Lower lobe of right lung (tissue), 2 donors: ENCODE measurements around the gene MDM4. TPM values are rescaled to one million over a fixed set of nuclear protein-coding genes. Genes with fewer than 3 reads are reported as not detected.
"Not testable (repeated sequence)": the region's sequence is repeated elsewhere in the genome, so short reads cannot be mapped to it uniquely, and the experiment has no call there.

Experiments used
- ATAC-seq, 2 donors: fragments of 200-7000 bp; cut with Tn5 transposase; one replicate each; pipeline ENCODE4 v1.9.1; 2020 to 2022; ENCODE audit warnings: mild to moderate bottlenecking in 2 of 2, moderate library complexity in 2 of 2
- DNase-seq: peaks from one replicate; pipeline ENCODE4 v3.0.0-alpha.2; 2020
- H3K27ac ChIP-seq: fragments of 200-600 bp; one replicate; pipeline ENCODE4 v1.8.0; 2022
- H3K27me3 ChIP-seq: fragments of 200-600 bp; one replicate; pipeline ENCODE4 v1.8.0; 2022; ENCODE audit warnings: low read depth
- H3K36me3 ChIP-seq: fragments of 200-600 bp; one replicate; pipeline ENCODE4 v1.8.0; 2022; ENCODE audit warnings: mild to moderate bottlenecking
- H3K4me1 ChIP-seq: fragments of 200-600 bp; one replicate; pipeline ENCODE4 v1.8.0; 2022
- H3K4me3 ChIP-seq: fragments of 200-600 bp; one replicate; pipeline ENCODE4 v1.8.0; 2022; ENCODE audit warnings: mild to moderate bottlenecking
- H3K9me3 ChIP-seq: fragments of 200-600 bp; one replicate; pipeline ENCODE4 v1.8.0; 2022
- intact Hi-C: fragments of 100-400 bp; cut with DNase I; formaldehyde crosslinking; loops from one replicate; pipeline ENCODE4 v1.11.0; 2022
- total RNA-seq: library from RNA; stranded (reverse); fragmentation: NEBNext Ultra II Directional; extraction: Animal tissue kit (Norgen Biotek cat#: 25700); gene quantifications from one replicate; pipeline ENCODE4 v1.2.1, GENCODE V29; 2021
- TF ChIP-seq, protein P1 (sequence below): fragments of 200-600 bp; IDR thresholded peaks from one replicate; pipeline ENCODE4 v1.8.0; 2022; ENCODE audit warnings: antibody characterized with exemption, mild to moderate bottlenecking
- donor health status: DM: no; HTN: yes; CAD: no; lungs with severe emphysema.

Gene MDM4
- total RNA-seq, 1 donor from 2014 or later: 77.9 TPM

- no peaks in the 10 kb centered on the region for H3K27me3 ChIP-seq
- peaks cover 4% of the 10 kb centered on the region for H3K4me1 ChIP-seq
- DNase-seq: no peak
- intact Hi-C loops: no loop called here
- H3K9me3 ChIP-seq: no peaks in the 10 kb centered on the region
- ATAC-seq: no peak
- H3K36me3 ChIP-seq: peaks cover 13% of the 10 kb centered on the region
- TF ChIP-seq, protein P1, sequence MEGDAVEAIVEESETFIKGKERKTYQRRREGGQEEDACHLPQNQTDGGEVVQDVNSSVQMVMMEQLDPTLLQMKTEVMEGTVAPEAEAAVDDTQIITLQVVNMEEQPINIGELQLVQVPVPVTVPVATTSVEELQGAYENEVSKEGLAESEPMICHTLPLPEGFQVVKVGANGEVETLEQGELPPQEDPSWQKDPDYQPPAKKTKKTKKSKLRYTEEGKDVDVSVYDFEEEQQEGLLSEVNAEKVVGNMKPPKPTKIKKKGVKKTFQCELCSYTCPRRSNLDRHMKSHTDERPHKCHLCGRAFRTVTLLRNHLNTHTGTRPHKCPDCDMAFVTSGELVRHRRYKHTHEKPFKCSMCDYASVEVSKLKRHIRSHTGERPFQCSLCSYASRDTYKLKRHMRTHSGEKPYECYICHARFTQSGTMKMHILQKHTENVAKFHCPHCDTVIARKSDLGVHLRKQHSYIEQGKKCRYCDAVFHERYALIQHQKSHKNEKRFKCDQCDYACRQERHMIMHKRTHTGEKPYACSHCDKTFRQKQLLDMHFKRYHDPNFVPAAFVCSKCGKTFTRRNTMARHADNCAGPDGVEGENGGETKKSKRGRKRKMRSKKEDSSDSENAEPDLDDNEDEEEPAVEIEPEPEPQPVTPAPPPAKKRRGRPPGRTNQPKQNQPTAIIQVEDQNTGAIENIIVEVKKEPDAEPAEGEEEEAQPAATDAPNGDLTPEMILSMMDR: no peak
- H3K27ac ChIP-seq: no peak overlapping the region
- H3K4me3 ChIP-seq: no peak overlapping the region
Measured at GRCh38 chr1:204566583-204566955, 50.4 kb downstream of the MDM4 start.

GRCh38 chr1:204567071-204567470, 50.9 kb downstream of the MDM4 start:
- ATAC-seq (no peak), DNase-seq (no peak)
- intact Hi-C loops: no loop called here
- peaks cover 17% of the 10 kb centered on the region for H3K36me3 ChIP-seq
- no peaks in the 10 kb centered on the region for H3K9me3 ChIP-seq
- H3K4me1 ChIP-seq: peaks cover 4% of the 10 kb centered on the region
- no peaks in the 10 kb centered on the region for H3K27me3 ChIP-seq
- no peak overlapping the region for H3K27ac ChIP-seq
- H3K4me3 ChIP-seq: no peak overlapping the region
- TF ChIP-seq, protein P1: no peak

DNA sequence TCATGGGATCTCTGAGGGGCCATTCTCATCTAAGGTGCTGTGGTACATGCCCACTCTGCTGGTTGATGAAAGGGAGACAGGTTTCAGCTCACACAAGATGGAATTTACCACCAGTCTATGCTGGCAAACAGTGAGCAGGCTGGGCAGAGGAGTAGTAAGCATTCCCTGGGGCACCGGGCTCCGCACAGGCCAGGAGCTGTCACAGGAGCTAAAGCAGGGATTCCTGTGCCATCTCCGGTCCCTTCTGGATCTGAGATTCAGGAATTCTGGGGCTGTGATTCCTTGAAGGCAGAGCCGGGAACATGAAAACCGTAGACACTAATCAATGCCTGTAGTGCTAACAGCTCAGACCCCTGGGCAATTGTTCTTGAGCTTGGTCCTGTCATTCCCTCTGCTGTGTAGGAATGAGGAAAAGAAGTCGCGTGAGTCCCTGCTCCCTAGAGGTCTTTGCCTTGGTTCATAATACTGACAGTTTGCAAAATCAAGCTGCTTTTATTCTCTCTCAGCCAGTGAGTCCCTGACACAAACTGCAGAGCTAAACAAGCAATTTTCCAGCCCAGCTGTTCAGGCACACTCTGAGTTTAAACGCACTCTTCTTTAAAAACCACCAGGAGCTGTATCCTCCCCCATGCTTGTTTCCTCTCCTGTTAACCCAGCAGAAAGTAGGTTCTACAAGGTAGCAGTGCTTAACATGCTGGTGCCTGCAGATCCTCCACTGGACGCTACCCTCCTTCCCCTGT, 52.5 kb downstream of the MDM4 start:
- ATAC-seq: no peak
- H3K4me1 ChIP-seq: peaks cover 4% of the 10 kb centered on the region
- no peak overlapping the region for H3K27ac ChIP-seq
- H3K9me3 ChIP-seq: no peaks in the 10 kb centered on the region
- H3K36me3 ChIP-seq: peaks cover 7% of the 10 kb centered on the region
- no peaks in the 10 kb centered on the region for H3K27me3 ChIP-seq
- DNase-seq: no peak
- intact Hi-C loops: no loop called here
- no peak overlapping the region for H3K4me3 ChIP-seq
- TF ChIP-seq, protein P1: no peak

DNA sequence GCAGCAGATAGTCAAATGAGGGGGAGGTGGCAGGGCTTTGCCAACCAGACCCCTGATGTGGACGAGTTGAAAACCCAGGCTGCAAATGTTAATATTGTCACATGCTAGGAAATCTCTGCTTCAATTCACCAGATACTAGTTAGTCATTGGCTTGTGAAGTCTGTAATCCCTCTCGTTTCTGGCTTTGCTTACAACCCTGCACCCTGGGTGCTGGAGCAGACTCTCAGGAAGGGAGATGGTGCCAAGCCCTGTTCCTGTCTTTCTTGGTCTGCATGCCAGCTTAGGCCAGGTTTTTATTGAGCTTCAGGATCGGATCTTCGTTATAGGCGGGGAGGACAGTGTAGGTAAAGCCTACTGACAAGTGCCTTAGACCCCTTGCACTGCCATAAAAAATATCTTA, 53.3 kb downstream of the MDM4 start:
- TF ChIP-seq, protein P1: no peak
- DNase-seq: no peak
- Histone ChIP-seq H3K27me3 (no peaks in the 10 kb centered on the region), H3K27ac (no peak overlapping the region), H3K4me1 (peaks cover 4% of the 10 kb centered on the region), H3K9me3 (no peaks in the 10 kb centered on the region), H3K36me3 (peaks cover 9% of the 10 kb centered on the region), H3K4me3 (no peak overlapping the region)
- no peak for ATAC-seq
- intact Hi-C loops: no loop called here

- H3K36me3 ChIP-seq: not testable (repeated sequence)
Measured at GRCh38 chr1:204570021-204570420, 53.8 kb downstream of the MDM4 start.

GRCh38 chr1:204571128-204571527, 54.9 kb downstream of the MDM4 start:
- TF ChIP-seq, protein P1: no peak
- intact Hi-C loops: no loop called here
- H3K4me1 ChIP-seq: peaks cover under 1% of the 10 kb centered on the region
- H3K36me3 ChIP-seq: peaks cover 9% of the 10 kb centered on the region
- no peaks in the 10 kb centered on the region for H3K27me3 ChIP-seq
- DNase-seq: no peak
- no peak overlapping the region for H3K27ac ChIP-seq
- no peak overlapping the region for H3K4me3 ChIP-seq
- H3K9me3 ChIP-seq: no peaks in the 10 kb centered on the region
- no peak for ATAC-seq

More at GRCh38 chr1:204570021-204570420, 53.8 kb downstream of the MDM4 start:
- H3K27ac ChIP-seq, DNase-seq, ATAC-seq, intact Hi-C loops, H3K27me3 ChIP-seq, H3K4me3 ChIP-seq, H3K4me1 ChIP-seq, H3K9me3 ChIP-seq: not testable (repeated sequence)
